GM12878 (cell line): Measurements from ENCODE around the gene CRYBG3. TPM values are rescaled to one million over a fixed set of nuclear protein-coding genes. Genes with fewer than 3 reads are reported as not detected.

Source experiments
- ATAC-seq: fragments of 200-7000 bp; cut with Tn5 transposase; 3 replicates; pipeline ENCODE4 v1.9.1; 2020; ENCODE audit warnings: mild to moderate bottlenecking, moderate library complexity
- BruUV-seq: library from RNA; stranded (reverse); fragments of 400-500 nt; replicated peaks from 2 replicates; lab custom pipeline; 2021; lab: Mats Ljungman, UMichigan
- CTCF ChIA-PET: fragments of 300-600 bp; sonication (Branson Sonifier 250); formaldehyde crosslinking; extraction: SDS; loops from one replicate; lab custom pipeline; 2021; ENCODE audit warnings: inconsistent platforms; lab: Yijun Ruan, JAX
- POLR2A ChIA-PET: fragments of 350-600 bp; formaldehyde crosslinking; extraction: SDS; loops from one replicate; lab custom pipeline; 2021; ENCODE audit warnings: inconsistent platforms; lab: Charles Lee
- RAD21 ChIA-PET: fragments of 300-600 bp; sonication (Branson Sonifier 250); formaldehyde crosslinking; loops from one replicate; lab custom pipeline; 2023; ENCODE audit warnings: antibody characterized with exemption; ENCODE audit not compliant: unreplicated experiment; lab: Charles Lee
- SMC1A ChIA-PET: fragments of 300-600 bp; sonication (Branson Sonifier 250); formaldehyde crosslinking; loops from one replicate; lab custom pipeline; 2023; ENCODE audit not compliant: unreplicated experiment, uncharacterized antibody; lab: Charles Lee
- DNase-seq: peaks from one replicate; pipeline ENCODE4 v3.0.0-alpha.2; 2011; ENCODE audit warnings: low read depth, low spot score
- FAIRE-seq: peaks from 3 replicates; lab custom pipeline; 2011; peaks lifted over from hg19 to GRCh38; lab: Jason Lieb, UNC
- H2AFZ ChIP-seq: 2 replicates; pipeline ENCODE4 v1.6.0; 2011; ENCODE audit warnings: low read depth, low read length, control low read depth; ENCODE audit not compliant: control insufficient read depth
- H3K27ac ChIP-seq: 2 replicates; pipeline ENCODE4 v1.5.1; 2011; ENCODE audit warnings: control low read depth; ENCODE audit not compliant: control insufficient read depth, insufficient read depth
- H3K27me3 ChIP-seq, 2 experiments: replicated peaks in 1 of 2; 2 replicates each; pipeline versions ENCODE4 v1.6.0 to v1.6.1; 2011; ENCODE audit warnings: low read length in 1 of 2; ENCODE audit not compliant: control insufficient read depth in 2 of 2, insufficient read depth in 2 of 2
- H3K36me3 ChIP-seq, 2 experiments: 2 replicates each; pipeline ENCODE4 v1.5.1; 2011; ENCODE audit warnings: low read length in 1 of 2; ENCODE audit not compliant: control insufficient read depth in 2 of 2, insufficient read depth in 2 of 2
- H3K4me1 ChIP-seq: 2 replicates; pipeline ENCODE4 v1.6.1; 2011; ENCODE audit warnings: mild to moderate bottlenecking, low read length, moderate library complexity, mixed read lengths; ENCODE audit not compliant: control insufficient read depth, insufficient read depth
- H3K4me2 ChIP-seq: 2 replicates; pipeline ENCODE4 v1.6.0; 2011; ENCODE audit warnings: control low read depth; ENCODE audit not compliant: control insufficient read depth, insufficient read depth
- H3K4me3 ChIP-seq: fragments of 200-600 bp; sonication (generic); 2 replicates; pipeline ENCODE4 v1.5.1; 2016
- H3K79me2 ChIP-seq: 2 replicates; pipeline ENCODE4 v1.6.0; 2011; ENCODE audit warnings: low read length; ENCODE audit not compliant: control insufficient read depth, insufficient read depth
- H3K9ac ChIP-seq: 2 replicates; pipeline ENCODE4 v1.8.0; 2011; ENCODE audit warnings: low read length, control low read depth, mixed read lengths; ENCODE audit not compliant: control insufficient read depth, insufficient read depth
- H3K9me3 ChIP-seq: replicated peaks from 3 replicates; pipeline ENCODE4 v1.5.1; 2011; ENCODE audit warnings: mild to moderate bottlenecking, low read length; ENCODE audit not compliant: control insufficient read depth, insufficient read depth
- H4K20me1 ChIP-seq: 2 replicates; pipeline ENCODE4 v1.6.0; 2011; ENCODE audit not compliant: control insufficient read depth, insufficient read depth
- CREM ChIP-seq: IDR thresholded peaks from 2 replicates; pipeline ENCODE4 v1.6.1; 2014; ENCODE audit warnings: antibody characterized with exemption, low read depth
- EP300 ChIP-seq, 2 experiments: fragments of 150-350 bp in 1 of 2; IDR thresholded peaks; 2 replicates each; pipeline ENCODE4 v1.6.1; 2011 to 2012; ENCODE audit warnings: low read depth in 2 of 2, low read length in 2 of 2, borderline replicate concordance in 1 of 2, improper control_type of control experiment in 1 of 2, inconsistent platforms in 1 of 2; ENCODE audit not compliant: control insufficient read depth in 1 of 2
- ETV6 ChIP-seq, 2 experiments: fragments of 450-650 bp in 1 of 2; IDR thresholded peaks in 1 of 2; conservative IDR thresholded peaks in 1 of 2; 2 replicates each; pipeline ENCODE4 v1.6.1; 2014; ENCODE audit warnings: antibody characterized with exemption in 1 of 2, borderline replicate concordance in 1 of 2, low read depth in 1 of 2, mild to moderate bottlenecking in 1 of 2, moderate library complexity in 1 of 2
- MAX ChIP-seq: IDR thresholded peaks from 2 replicates; pipeline ENCODE4 v1.6.1; 2012; ENCODE audit warnings: low read depth, low read length, improper control_type of control experiment
- NR2F1 ChIP-seq: fragments of 450-650 bp; conservative IDR thresholded peaks from 2 replicates; pipeline ENCODE4 v1.6.1; 2017; ENCODE audit warnings: mild to moderate bottlenecking
- PAX8 ChIP-seq: fragments of 450-650 bp; IDR thresholded peaks from 2 replicates; pipeline ENCODE4 v1.6.1; 2017; ENCODE audit warnings: mild to moderate bottlenecking, moderate library complexity
- POLR2AphosphoS5 ChIP-seq: IDR thresholded peaks from 2 replicates; pipeline ENCODE4 v1.6.1; 2011; ENCODE audit warnings: mild to moderate bottlenecking, low read length, inconsistent platforms
- SKIL ChIP-seq: fragments of 450-650 bp; IDR thresholded peaks from 2 replicates; pipeline ENCODE4 v1.6.1; 2017; ENCODE audit warnings: mild to moderate bottlenecking, low read depth, inconsistent platforms; ENCODE audit not compliant: poor library complexity, severe bottlenecking
- SPI1 ChIP-seq: IDR thresholded peaks from 2 replicates; pipeline ENCODE4 v1.6.1; 2011; ENCODE audit warnings: low read depth, mild to moderate bottlenecking, low read length, moderate library complexity, borderline replicate concordance; ENCODE audit not compliant: insufficient read depth
- STAT3 ChIP-seq: IDR thresholded peaks from 2 replicates; pipeline ENCODE4 v1.6.1; 2011; ENCODE audit warnings: low read depth, low read length, improper control_type of control experiment
- ZBTB33 ChIP-seq: fragments of 450-650 bp; IDR thresholded peaks from 2 replicates; pipeline ENCODE4 v1.6.1; 2017; ENCODE audit warnings: mild to moderate bottlenecking
- ZNF24 ChIP-seq: fragments of 450-650 bp; IDR thresholded peaks from 2 replicates; pipeline ENCODE4 v1.6.1; 2017; ENCODE audit warnings: antibody characterized with exemption, mild to moderate bottlenecking
- ZNF592 ChIP-seq: fragments of 450-650 bp; IDR thresholded peaks from 2 replicates; pipeline ENCODE4 v1.6.1; 2017; ENCODE audit warnings: mild to moderate bottlenecking, moderate library complexity
- WGBS: methylation state at CpG from one replicate; pipeline ENCODE4 v1.1.6; 2016; ENCODE audit warnings: low lambda C conversion rate; ENCODE audit not compliant: insufficient replicate concordance, insufficient coverage; ENCODE audit errors: missing lambda C conversion rate; 5-methylcytosine and 5-hydroxymethylcytosine counted together
- in situ Hi-C: fragments of 300-500 bp; cut with MboI; formaldehyde crosslinking; loops from 9 replicates; pipeline ENCODE4 v1.14.3; 2018; ENCODE audit warnings: mixed read lengths
- intact Hi-C: fragments of 100-400 bp; cut with micrococcal nuclease; formaldehyde crosslinking; loops from one replicate; pipeline ENCODE4 v1.14.2; 2022; ENCODE audit not compliant: unreplicated experiment
- polyA plus RNA-seq, 11 experiments: library from polyadenylated mRNA; depleted of rRNA in 4 of 11; unstranded in 6 of 11; stranded (reverse) in 5 of 11; fragments of >200 nt; fragmentation: Nextera tagmentation in 4 of 11; fragmentation: Illumina TruSeq in 1 of 11; extraction: Ambion mirVana in 4 of 11; extraction: Trizol in 1 of 11; gene quantifications; 1 replicate in 1 of 11; 2 replicates in 10 of 11; pipeline versions ENCODE4 v1.2.1 to v1.2.3, GENCODE V29; 2011 to 2016; ENCODE audit warnings: inconsistent platforms in 2 of 11, missing spikeins in 2 of 11, low read depth in 1 of 11
- total RNA-seq, 4 experiments: library from RNA; depleted of rRNA in 3 of 4; stranded (reverse); fragments of >200 nt in 3 of 4; fragmentation: Illumina TruSeq in 1 of 4; extraction: Trizol in 1 of 4; gene quantifications; 2 replicates each; pipeline versions ENCODE4 v1.2.1 to v1.2.3, GENCODE V29; 2013 to 2021

CRYBG3 gene
- total and polyA plus RNA-seq, 10 of the 15 experiments (the other 5 are each of a cell fraction or from before 2014, with no cell fraction given), result 0.11 to 5.4 (median 1.6) TPM

- 2% methylated on average over 2 of the region's 2 CpGs for WGBS
- BruUV-seq, result no TSS peak
- CTCF ChIA-PET, result no interaction called here
Measured at GRCh38 chr3:97994328-97994945, 172.6 kb downstream of the CRYBG3 start.

More at GRCh38 chr3:97994328-97994945, 172.6 kb downstream of the CRYBG3 start:
- H4K20me1 ChIP-seq, result no peaks in the 10 kb centered on the region
- intact Hi-C loops (no loop called here), in situ Hi-C loops (no loop called here)
- ATAC-seq (no peak), FAIRE-seq (no peak), DNase-seq (no peak)
- no peaks in the 10 kb centered on the region for H3K36me3 ChIP-seq
- RAD21 ChIA-PET, result interaction anchor here (0.7 kb wide), 1 partner anchor 226 kb away, joined by 3 read pairs; no protein-coding TSS in a partner anchor
- H3K4me2 ChIP-seq, result no peak overlapping the region
- SMC1A ChIA-PET, result no interaction called here
- TF ChIP-seq ETV6 (conservative IDR thresholded peaks at IDR 0.05 in 1 of 2, IDR thresholded peaks at IDR 0.05 in 1 of 2; ENCODE audit: borderline replicate concordance in 1 of 2, low read depth in 1 of 2) (no peak), CREM (no peak), POLR2AphosphoS5 (no peak), NR2F1 (no peak), EP300 (IDR thresholded peaks at IDR 0.05; ENCODE audit: borderline replicate concordance in 1 of 2, control insufficient read depth in 1 of 2, low read depth in 2 of 2, low read length in 2 of 2) (no peak), ZBTB33 (no peak), ZNF24 (no peak), STAT3 (no peak), SPI1 (no peak), SKIL (no peak), ZNF592 (no peak), PAX8 (no peak), MAX (no peak)
- 0 out of 2 replicates have a peak, but pooled peaks cover 5% of the 10 kb centered on the region for H3K4me1 ChIP-seq
- no peaks in the 10 kb centered on the region for H3K9me3 ChIP-seq
- no peaks in the 10 kb centered on the region for H3K79me2 ChIP-seq
- POLR2A ChIA-PET, result interaction anchor here (1.0 kb wide), 1 partner anchor 14 kb away, joined by 5 read pairs; no protein-coding TSS in a partner anchor
- H2AFZ ChIP-seq, result no peak overlapping the region
- no peaks in the 10 kb centered on the region for H3K27me3 ChIP-seq
- H3K4me3 ChIP-seq, result no peak overlapping the region
- H3K9ac ChIP-seq, result no peak overlapping the region
- H3K27ac ChIP-seq, result no peak overlapping the region
